Measurements from ENCODE around the gene ME2.

The ME2 gene

DNA sequence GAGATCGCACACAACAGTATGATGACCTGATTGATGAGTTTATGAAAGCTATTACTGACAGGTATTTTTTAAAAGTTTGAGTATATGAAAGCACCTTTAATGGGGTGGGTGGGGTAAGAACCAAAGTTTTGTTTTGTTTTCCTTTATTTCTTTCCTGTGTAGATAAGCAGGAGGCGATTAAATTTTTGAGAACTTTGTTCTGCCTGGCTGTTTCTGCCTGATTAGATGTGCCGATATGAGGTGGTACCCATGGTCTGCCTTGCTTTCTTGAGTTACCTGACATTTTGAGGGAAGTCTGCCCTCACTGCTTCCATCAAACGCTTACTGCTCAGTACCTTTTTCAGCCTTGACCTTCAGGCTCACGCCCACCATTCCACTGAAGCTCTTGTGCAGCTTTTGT, 39.2 kb downstream of the ME2 start:
- no peak for DNase-seq (ENCODE audit: low spot score)
- TF ChIP-seq, protein P1, sequence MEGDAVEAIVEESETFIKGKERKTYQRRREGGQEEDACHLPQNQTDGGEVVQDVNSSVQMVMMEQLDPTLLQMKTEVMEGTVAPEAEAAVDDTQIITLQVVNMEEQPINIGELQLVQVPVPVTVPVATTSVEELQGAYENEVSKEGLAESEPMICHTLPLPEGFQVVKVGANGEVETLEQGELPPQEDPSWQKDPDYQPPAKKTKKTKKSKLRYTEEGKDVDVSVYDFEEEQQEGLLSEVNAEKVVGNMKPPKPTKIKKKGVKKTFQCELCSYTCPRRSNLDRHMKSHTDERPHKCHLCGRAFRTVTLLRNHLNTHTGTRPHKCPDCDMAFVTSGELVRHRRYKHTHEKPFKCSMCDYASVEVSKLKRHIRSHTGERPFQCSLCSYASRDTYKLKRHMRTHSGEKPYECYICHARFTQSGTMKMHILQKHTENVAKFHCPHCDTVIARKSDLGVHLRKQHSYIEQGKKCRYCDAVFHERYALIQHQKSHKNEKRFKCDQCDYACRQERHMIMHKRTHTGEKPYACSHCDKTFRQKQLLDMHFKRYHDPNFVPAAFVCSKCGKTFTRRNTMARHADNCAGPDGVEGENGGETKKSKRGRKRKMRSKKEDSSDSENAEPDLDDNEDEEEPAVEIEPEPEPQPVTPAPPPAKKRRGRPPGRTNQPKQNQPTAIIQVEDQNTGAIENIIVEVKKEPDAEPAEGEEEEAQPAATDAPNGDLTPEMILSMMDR (IDR thresholded peaks at IDR 0.05; ENCODE audit: extremely low read depth, missing control alignments): no peak

DNA sequence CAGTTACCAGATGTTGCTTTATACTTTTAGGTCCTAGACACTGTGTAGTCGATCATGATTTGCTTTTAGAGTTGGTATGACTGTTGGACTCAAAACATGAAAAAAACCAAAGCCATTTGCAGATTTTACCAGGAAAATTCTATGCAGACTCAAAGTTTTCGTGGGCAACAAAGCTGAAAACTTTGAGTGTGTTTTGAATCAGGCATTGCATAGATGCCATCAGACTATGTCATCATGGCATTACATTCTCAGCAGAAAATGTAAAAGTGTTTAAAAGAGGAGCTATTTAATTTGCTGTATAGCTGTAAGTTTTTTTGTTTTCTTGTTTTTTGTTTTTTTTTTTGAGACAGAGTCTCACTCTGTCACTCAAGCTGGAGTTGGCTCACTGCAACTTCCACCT, 45.5 kb downstream of the ME2 start:
- TF ChIP-seq, protein P1 (IDR thresholded peaks at IDR 0.05; ENCODE audit: extremely low read depth, missing control alignments): no peak
- DNase-seq (ENCODE audit: low spot score): no peak

DNA sequence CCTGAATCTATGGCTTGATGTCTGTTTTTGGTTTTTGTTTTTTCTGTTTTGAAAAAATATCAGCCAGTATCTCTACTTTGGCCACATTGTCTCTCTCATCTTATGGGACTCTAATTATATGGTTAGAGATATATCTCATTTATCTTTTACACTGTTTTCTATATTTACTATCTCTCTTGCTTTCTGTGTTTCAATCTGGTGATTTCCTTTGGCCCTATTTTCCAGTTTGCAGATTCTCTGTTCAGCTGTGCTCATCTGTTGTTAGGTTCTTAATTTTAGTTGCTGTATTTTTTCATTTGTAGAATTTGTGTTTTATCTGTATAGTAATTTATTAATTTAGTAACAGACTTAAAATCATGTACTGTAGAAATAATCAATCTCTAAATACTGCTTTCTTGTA, 47.6 kb downstream of the ME2 start:
- DNase-seq (ENCODE audit: low spot score): no peak
- TF ChIP-seq, protein P1 (IDR thresholded peaks at IDR 0.05; ENCODE audit: extremely low read depth, missing control alignments): no peak

DNA sequence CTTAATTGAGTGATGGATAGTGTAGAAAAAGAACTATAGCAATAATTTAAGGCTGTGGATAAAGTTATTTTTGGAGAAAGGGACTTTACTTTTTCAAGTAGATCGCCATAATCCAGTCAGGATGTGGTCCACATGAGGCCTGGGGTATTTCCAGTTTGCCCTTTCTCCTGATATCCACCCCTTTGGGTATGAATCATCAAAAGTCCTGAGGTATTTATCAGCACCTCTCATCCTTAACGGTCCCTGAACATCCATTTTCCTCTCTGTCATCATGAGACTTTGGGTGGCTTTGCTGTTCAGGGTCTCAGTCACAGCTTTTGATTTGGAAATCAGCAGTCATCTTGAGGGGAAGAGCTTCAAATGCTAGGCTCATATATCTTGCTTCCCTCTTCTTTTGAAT, 49.6 kb downstream of the ME2 start:
- DNase-seq (ENCODE audit: low spot score): no peak
- TF ChIP-seq, protein P1 (IDR thresholded peaks at IDR 0.05; ENCODE audit: extremely low read depth, missing control alignments): no peak

DNA sequence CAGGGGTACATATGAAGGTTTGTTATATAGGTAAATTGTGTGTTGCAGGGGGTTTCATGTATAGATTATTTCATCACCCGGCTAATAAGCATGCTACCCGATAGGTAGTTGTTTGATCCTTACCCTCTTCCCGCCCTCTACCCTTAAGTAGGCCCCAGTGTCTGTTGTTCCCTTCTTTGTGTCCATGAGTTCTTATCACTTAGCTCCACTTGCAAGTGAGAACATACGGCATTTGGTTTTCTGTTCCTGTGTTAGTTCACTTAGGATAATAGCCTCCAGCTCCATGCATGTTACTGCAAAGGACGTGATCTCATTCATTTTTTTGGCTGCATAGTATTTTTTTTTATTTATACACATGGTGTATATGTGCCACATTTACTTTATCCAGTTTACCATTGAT, 54.8 kb downstream of the ME2 start:
- no peak for DNase-seq (ENCODE audit: low spot score)
- TF ChIP-seq, protein P1 (IDR thresholded peaks at IDR 0.05; ENCODE audit: extremely low read depth, missing control alignments): no peak

DNA sequence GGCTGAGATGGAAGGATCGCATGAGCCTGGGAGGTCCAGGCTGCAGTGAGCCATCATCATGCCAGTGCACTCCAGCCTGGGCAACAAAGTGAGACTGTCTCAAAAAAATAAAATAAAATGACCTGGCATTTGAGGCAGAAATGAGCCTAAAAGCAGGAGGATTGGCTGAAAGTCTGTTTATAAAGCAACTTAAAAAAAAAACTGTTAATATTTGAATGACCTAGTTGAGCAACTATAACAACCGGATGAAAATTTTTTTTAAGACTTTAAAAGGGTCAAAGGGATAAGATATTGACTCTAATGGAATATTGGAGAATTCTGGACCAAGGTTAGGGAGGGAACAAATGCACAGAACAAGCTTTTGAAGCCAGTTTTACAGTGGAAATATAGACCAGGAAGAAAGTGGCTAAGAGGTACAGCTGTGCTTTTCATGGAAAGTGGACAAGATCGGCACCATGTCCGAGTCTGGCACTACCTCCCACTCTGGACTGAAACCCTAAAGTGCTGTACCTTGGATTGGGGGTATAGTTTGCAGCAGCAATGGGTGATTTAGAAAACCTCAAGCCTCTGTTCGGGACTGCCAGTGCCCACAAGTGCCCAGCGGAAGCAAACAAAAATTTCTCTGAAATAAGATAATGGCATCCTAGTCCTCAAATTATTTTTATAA, 55.8 kb downstream of the ME2 start:
- TF ChIP-seq, protein P1 (IDR thresholded peaks at IDR 0.05; ENCODE audit: extremely low read depth, missing control alignments): no peak
- DNase-seq (ENCODE audit: low spot score): no peak

DNA sequence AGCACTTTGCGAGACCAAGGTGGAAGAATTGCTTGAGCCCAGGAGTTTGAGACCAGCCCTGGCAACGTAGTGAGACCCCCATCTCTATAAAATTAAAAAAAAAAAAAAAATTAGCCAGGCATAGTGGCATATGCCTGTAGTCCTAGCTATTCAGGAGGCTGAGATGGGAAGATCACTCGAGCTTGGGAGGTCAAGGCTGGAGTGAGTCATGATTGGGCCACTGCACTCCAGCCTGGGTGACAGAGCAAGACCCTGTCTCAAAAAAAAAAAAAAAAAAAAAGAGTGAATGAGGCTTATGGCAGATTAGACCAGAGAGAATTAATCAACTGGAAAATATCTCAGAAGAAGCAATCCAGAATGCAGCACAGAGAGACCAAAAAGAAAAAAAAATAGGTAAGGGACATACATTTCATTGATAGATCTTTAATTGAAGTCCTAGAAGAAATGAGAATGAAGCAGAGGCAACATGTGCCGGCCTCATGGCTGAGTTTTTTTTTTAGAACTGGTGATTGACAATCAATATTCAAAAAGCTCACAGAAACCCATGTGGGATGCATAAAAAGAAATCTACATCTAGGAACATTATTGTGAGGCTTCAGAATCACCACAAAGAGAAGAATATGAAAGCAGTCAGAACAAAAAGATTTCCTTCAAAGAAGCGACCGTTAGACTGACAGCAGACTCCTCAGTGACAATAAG, 56.7 kb downstream of the ME2 start:
- DNase-seq (ENCODE audit: low spot score): no peak
- TF ChIP-seq, protein P1 (IDR thresholded peaks at IDR 0.05; ENCODE audit: extremely low read depth, missing control alignments): no peak
